ENCODE measurements around the gene COLGALT1. TPM values are rescaled to one million over a fixed set of nuclear protein-coding genes. Genes with fewer than 3 reads are reported as not detected.

Gene COLGALT1
- total RNA-seq, 4 donors from 2014 or later, result 38.6 to 78.6 (median 54.7) TPM

GRCh38 chr19:17525141-17525540 is 30.3 kb upstream of the COLGALT1 start:
- H3K27ac ChIP-seq, result no peak overlapping the region
- TF ChIP-seq POLR2A (IDR thresholded peaks at IDR 0.05) (no peak), EP300 (IDR thresholded peaks at IDR 0.05; ENCODE audit: low read depth) (no peak), CTCF (IDR thresholded peaks at IDR 0.05) (no peak), POLR2AphosphoS5 (IDR thresholded peaks at IDR 0.05) (no peak)
- in situ Hi-C loops (cut with MboI; ENCODE audit: low pct_ligation_motif_present in 1 of 4, low pct_unique_long_range_greater_than_20kb in 1 of 4, low sequenced_read_pairs in 3 of 4), result no loop called here

GRCh38 chr19:17526922-17527321 is 28.5 kb upstream of the COLGALT1 start:
- no peak overlapping the region for H3K27ac ChIP-seq
- H3K4me1 ChIP-seq, result peaks cover 0 to 13% (median 0%) of the 10 kb centered on the region in 4 donors
- no peaks in the 10 kb centered on the region for H3K36me3 ChIP-seq
- H3K27me3 ChIP-seq, result peaks cover 28% of the 10 kb centered on the region
- TF ChIP-seq CTCF (IDR thresholded peaks at IDR 0.05) (no peak), POLR2A (IDR thresholded peaks at IDR 0.05) (no peak), POLR2AphosphoS5 (IDR thresholded peaks at IDR 0.05) (no peak), EP300 (IDR thresholded peaks at IDR 0.05; ENCODE audit: low read depth) (no peak)
- H3K4me3 ChIP-seq, result no peak overlapping the region
- 19% methylated on average over 13 of the region's 16 CpGs; no CpG with 5 or more reads in 1 of the 2 donors for WGBS, 2 donors (ENCODE audit: low coverage in 1 of 2)
- in situ Hi-C loops (cut with MboI; ENCODE audit: low pct_ligation_motif_present in 1 of 4, low pct_unique_long_range_greater_than_20kb in 1 of 4, low sequenced_read_pairs in 3 of 4) (no loop called here), intact Hi-C loops (cut with DNase I; ENCODE audit: low total_unique reads) (no loop called here)
- no peaks in the 10 kb centered on the region for H3K9me3 ChIP-seq
- DNase-seq, result peak; percentile 24

More at GRCh38 chr19:17525141-17525540, 30.3 kb upstream of the COLGALT1 start:
- Histone ChIP-seq H3K27me3 (peaks cover 25% of the 10 kb centered on the region), H3K4me3 (no peak overlapping the region), H3K9me3 (no peaks in the 10 kb centered on the region), H3K4me1 (peaks cover 0 to 13% (median 0%) of the 10 kb centered on the region in 4 donors), H3K36me3 (peaks cover 0 to 9% (median 0%) of the 10 kb centered on the region in 4 donors)
- WGBS, 2 donors (ENCODE audit: low coverage in 1 of 2), result 61 to 77% methylated on average over 4 to 9 of the region's 9 CpGs
- DNase-seq, result no peak
- intact Hi-C loops (cut with DNase I; ENCODE audit: low total_unique reads), result no loop called here

GRCh38 chr19:17527326-17527725 is 28.1 kb upstream of the COLGALT1 start:
- TF ChIP-seq POLR2AphosphoS5 (IDR thresholded peaks at IDR 0.05), result no peak
- TF ChIP-seq CTCF (IDR thresholded peaks at IDR 0.05), result no peak
- TF ChIP-seq EP300 (IDR thresholded peaks at IDR 0.05; ENCODE audit: low read depth), result no peak
- H3K27me3 ChIP-seq, result peaks cover 28% of the 10 kb centered on the region
- no peaks in the 10 kb centered on the region for H3K9me3 ChIP-seq
- 53 to 60% methylated on average over 1 to 10 of the region's 10 CpGs for WGBS, 2 donors (ENCODE audit: low coverage in 1 of 2)
- no peaks in the 10 kb centered on the region for H3K36me3 ChIP-seq
- intact Hi-C loops (cut with DNase I; ENCODE audit: low total_unique reads) (no loop called here), in situ Hi-C loops (cut with MboI; ENCODE audit: low pct_ligation_motif_present in 1 of 4, low pct_unique_long_range_greater_than_20kb in 1 of 4, low sequenced_read_pairs in 3 of 4) (no loop called here)
- no peak for DNase-seq
- peaks cover 0 to 13% (median 0%) of the 10 kb centered on the region in 4 donors for H3K4me1 ChIP-seq
- H3K4me3 ChIP-seq, result no peak overlapping the region
- no peak overlapping the region for H3K27ac ChIP-seq

GRCh38 chr19:17528610-17529009 is 26.8 kb upstream of the COLGALT1 start:
- H3K27me3 ChIP-seq, result peaks cover 28% of the 10 kb centered on the region
- intact Hi-C loops (cut with DNase I; ENCODE audit: low total_unique reads), result no loop called here
- DNase-seq, result no peak
- WGBS, 2 donors (ENCODE audit: low coverage in 1 of 2), result 93% methylated on average over 3 of the region's 3 CpGs; no CpG with 5 or more reads in 1 of the 2 donors
- H3K4me1 ChIP-seq, result peaks cover 0 to 5% (median 0%) of the 10 kb centered on the region in 4 donors
- no peaks in the 10 kb centered on the region for H3K9me3 ChIP-seq
- no peak for TF ChIP-seq POLR2A (IDR thresholded peaks at IDR 0.05)
- no peak for TF ChIP-seq EP300 (IDR thresholded peaks at IDR 0.05; ENCODE audit: low read depth)
- no peak for TF ChIP-seq CTCF (IDR thresholded peaks at IDR 0.05)
- no peak for TF ChIP-seq POLR2AphosphoS5 (IDR thresholded peaks at IDR 0.05)
- H3K27ac ChIP-seq, result no peak overlapping the region
- in situ Hi-C loops (cut with MboI; ENCODE audit: low pct_ligation_motif_present in 1 of 4, low pct_unique_long_range_greater_than_20kb in 1 of 4, low sequenced_read_pairs in 3 of 4), result no loop called here
- H3K4me3 ChIP-seq, result no peak overlapping the region
- H3K36me3 ChIP-seq, result no peaks in the 10 kb centered on the region

Measured in transverse colon (tissue), 4 donors.